AG04449 (cell line): Measurements from ENCODE around the gene NMRK2.
"Not testable (repeated sequence)": the region's sequence is repeated elsewhere in the genome, so short reads cannot be mapped to it uniquely, and the experiment has no call there.

Experiments used
- CTCF ChIA-PET: fragments of 350-600 bp; formaldehyde crosslinking; extraction: SDS; loops from one replicate; lab custom pipeline; 2021; ENCODE audit warnings: antibody characterized with exemption; lab: Yijun Ruan, JAX
- POLR2A ChIA-PET: fragments of 400-600, 350-600 bp; formaldehyde crosslinking; extraction: SDS; loops from one replicate; lab custom pipeline; 2020; ENCODE audit warnings: antibody characterized with exemption, inconsistent platforms; lab: Yijun Ruan, JAX
- DNase-seq: peaks from one replicate; pipeline ENCODE4 v3.0.0-alpha.2; 2010; ENCODE audit warnings: low read depth, low spot score
- H3K4me3 ChIP-seq: 2 replicates; pipeline ENCODE4 v1.5.1; 2011; ENCODE audit warnings: low read depth, mild to moderate bottlenecking, control low read depth, low read length
- TF ChIP-seq, protein P1 (sequence below): IDR thresholded peaks from one replicate; pipeline ENCODE4 v1.5.1; 2011; ENCODE audit warnings: mild to moderate bottlenecking, moderate library complexity, low read length, control low read depth, inconsistent platforms; ENCODE audit not compliant: insufficient read depth; ENCODE audit errors: missing control alignments

Gene NMRK2

DNA sequence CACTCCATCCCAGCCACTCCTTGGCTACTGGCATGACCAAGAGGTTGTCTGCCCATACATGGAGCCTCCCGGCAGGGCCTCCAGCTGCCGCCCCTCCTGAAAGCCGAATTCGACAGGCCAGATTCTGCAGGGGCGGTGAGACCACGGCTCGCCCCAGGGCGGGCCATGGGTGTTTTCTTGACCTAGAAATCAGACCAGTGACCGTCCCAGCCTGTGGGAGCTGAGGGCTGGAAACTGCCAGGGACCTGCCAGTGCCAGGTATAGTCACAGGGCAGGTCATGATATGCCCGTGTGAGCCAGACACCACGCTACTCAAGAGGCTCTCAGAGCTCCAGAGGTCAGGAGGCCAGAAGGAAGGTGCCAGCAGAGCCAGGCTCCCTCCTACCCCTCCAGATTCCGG, 21.2 kb downstream of the NMRK2 start:
- DNase-seq, result no peak
- POLR2A ChIA-PET, result interaction anchor here (1.8 kb wide), 1 partner anchor 15 kb away, joined by 8 read pairs; no protein-coding TSS in a partner anchor
- TF ChIP-seq, protein P1, sequence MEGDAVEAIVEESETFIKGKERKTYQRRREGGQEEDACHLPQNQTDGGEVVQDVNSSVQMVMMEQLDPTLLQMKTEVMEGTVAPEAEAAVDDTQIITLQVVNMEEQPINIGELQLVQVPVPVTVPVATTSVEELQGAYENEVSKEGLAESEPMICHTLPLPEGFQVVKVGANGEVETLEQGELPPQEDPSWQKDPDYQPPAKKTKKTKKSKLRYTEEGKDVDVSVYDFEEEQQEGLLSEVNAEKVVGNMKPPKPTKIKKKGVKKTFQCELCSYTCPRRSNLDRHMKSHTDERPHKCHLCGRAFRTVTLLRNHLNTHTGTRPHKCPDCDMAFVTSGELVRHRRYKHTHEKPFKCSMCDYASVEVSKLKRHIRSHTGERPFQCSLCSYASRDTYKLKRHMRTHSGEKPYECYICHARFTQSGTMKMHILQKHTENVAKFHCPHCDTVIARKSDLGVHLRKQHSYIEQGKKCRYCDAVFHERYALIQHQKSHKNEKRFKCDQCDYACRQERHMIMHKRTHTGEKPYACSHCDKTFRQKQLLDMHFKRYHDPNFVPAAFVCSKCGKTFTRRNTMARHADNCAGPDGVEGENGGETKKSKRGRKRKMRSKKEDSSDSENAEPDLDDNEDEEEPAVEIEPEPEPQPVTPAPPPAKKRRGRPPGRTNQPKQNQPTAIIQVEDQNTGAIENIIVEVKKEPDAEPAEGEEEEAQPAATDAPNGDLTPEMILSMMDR, result no peak
- H3K4me3 ChIP-seq, result no peak overlapping the region
- CTCF ChIA-PET, result interaction anchor here (2.4 kb wide), 1 partner anchor 34 kb away, joined by 7 read pairs; no protein-coding TSS in a partner anchor

DNA sequence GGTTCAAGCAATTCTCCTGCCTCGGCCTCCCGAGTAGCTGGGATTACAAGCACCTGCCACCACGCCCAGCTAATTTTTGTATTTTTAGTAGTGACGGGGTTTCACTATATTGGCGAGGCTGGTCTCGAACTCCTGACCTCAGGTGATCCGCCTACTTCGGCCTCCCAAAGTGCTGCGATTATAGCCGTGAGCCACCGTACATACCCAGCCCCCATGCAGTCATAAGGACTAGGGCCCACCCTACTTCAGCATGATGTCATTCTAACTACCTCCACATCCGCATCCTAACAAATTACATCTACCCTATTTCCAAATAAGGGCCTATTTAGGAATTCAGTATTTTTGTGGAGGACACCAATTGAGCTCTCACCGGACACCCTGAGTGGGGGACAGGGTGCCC, 22.4 kb downstream of the NMRK2 start:
- DNase-seq, CTCF ChIA-PET, H3K4me3 ChIP-seq: not testable (repeated sequence)
- POLR2A ChIA-PET, result interaction anchor here (1.3 to 1.5 kb wide), 2 partner anchors 14 to 16 kb away, joined by 3 to 4 read pairs; partner anchors contain the start of gene DAPK3

DNA sequence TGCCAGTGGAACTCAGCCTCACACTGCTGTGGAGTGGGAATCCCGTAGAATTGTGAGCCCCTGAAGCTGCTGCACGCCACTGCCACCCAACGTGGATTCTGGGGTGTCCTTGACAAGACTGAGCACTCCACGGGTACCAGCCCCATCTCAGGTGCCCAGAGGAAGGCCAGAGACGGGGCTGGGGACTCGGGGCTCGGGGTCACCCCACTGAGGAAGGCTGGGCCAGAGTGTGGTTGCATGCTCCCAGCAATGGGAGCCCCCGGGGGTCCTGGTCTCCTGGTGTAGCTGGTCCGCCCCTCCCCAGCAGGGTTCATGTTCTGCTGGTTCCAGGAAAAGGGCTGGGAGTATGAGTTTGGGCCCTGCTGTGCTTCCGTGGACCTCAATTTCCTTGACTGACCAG, 22.8 kb downstream of the NMRK2 start:
- no peak for DNase-seq
- ChIA-PET CTCF (interaction anchor here (2.3 kb wide), 1 partner anchor 13 kb away, joined by 10 read pairs; no protein-coding TSS in a partner anchor), POLR2A (interaction anchor here (0.6 to 1.5 kb wide), 4 partner anchors 14 to 51 kb away, joined by 3 to 4 read pairs (median 3); partner anchors contain the start of genes DAPK3 and EEF2)
- H3K4me3 ChIP-seq, result no peak overlapping the region
- TF ChIP-seq, protein P1, result no peak

DNA sequence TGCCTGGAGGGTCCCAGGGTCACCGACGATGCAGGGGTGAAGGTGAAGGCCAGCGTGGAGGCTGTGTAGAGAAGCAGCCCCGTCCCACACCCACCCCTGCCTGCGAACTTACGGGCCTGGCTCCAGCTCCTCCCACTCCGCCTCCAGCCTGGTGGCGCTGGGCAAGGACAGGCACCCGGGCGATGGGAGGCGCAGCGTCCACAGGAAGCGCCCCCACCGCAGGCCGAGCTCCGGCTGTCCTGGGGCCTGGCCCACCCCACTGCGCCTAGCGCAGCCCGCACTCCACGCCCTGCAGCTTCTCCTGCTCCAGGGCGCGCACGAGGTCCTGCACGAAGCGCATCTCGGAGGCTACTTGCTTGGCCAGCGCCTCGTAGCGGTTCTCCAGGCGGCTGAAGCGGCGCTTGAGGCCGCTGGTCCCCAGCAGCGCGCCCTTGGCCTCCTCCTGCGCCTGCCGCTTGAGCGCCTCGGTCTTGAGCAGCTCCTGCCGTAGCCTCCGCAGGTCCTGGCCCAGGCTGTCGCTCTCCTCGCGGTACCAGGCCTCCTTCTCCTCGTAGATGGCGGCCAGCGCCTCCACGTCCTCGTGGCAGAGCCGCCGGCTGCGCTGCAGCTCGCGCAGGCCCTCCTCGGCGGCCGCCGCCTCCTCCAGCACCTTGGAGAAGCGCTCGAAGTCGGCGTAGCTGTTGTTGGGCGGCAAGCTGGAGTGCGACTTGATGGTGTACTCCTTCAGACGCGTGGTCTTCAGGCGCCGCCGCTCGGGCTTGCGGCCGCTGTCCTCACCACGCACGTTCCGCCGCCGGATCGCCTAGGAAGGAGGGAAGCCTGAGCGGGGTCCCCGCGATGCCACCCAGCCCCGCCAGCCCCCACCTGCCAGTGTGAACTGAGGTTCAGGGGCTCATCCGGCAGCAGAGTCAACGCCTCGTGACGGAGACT, 26.2 kb downstream of the NMRK2 start:
- no peak overlapping the region for H3K4me3 ChIP-seq
- CTCF ChIA-PET, result no interaction called here
- POLR2A ChIA-PET, result interaction anchor here (1.3 kb wide), 1 partner anchor 10 kb away, joined by 3 read pairs; no protein-coding TSS in a partner anchor
- TF ChIP-seq, protein P1, result no peak
- no peak for DNase-seq

DNA sequence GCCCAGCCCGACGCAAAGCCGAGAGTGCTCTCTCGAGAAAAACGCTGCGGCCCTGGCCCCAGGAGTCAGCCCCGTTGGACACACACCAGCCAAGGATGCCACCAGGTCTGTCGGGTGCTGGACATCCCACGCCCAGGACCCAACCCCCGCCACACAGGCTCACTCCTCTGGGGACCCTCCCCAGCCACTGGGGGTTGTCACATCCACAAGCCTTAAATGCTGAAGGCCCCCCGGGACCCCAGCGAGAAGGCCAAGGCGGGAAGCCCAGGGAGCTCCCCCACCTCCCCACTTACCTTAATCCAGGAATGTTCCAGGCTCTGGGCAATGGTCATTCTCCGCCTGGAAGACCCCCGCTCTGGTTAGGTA, 26.9 kb downstream of the NMRK2 start:
- ChIA-PET POLR2A (interaction anchor here (1.3 kb wide), 1 partner anchor 9 kb away, joined by 3 read pairs; no protein-coding TSS in a partner anchor), CTCF (no interaction called here)
- no peak overlapping the region for H3K4me3 ChIP-seq
- DNase-seq, result no peak
- TF ChIP-seq, protein P1, result no peak

DNA sequence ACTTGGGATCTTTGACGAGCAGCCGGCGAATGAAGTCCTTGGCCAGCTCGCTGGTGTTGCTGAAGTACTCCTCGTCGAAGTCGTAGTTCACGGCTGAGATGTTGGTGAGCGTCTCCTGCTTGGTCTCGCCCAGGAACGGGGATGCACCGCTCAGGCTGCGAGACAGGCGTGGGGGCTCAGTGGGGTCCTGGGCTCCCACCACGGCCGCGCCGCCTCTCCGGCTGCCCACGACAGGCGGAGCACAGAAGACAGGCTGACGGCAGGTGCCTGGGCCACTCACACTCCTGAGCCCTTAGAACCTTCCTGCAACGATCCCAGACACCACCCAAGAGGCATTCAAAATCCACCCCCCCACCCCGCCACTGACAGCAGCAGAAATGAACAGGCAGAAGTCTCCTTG, 28.1 kb downstream of the NMRK2 start:
- DNase-seq, result no peak
- TF ChIP-seq, protein P1, result no peak
- ChIA-PET POLR2A (no interaction called here), CTCF (interaction anchor here (1.5 kb wide), 1 partner anchor 25 kb away, joined by 5 read pairs; the partner anchor contains the start of gene EEF2)
- no peak overlapping the region for H3K4me3 ChIP-seq
